ENCODE results near the gene INPP5A.

The INPP5A gene

GRCh38 chr10:132826524-132827422 is 289.2 kb downstream of the INPP5A start:
- no peak for DNase-seq (ENCODE audit: low read depth)
- TF ChIP-seq CTCF (conservative IDR thresholded peaks at IDR 0.05; ENCODE audit: low read depth, low read length), result no peak
- no peak overlapping the region for H3K4me3 ChIP-seq (ENCODE audit: low read length)

- no peak for DNase-seq (ENCODE audit: low read depth)
- no peak for TF ChIP-seq CTCF (conservative IDR thresholded peaks at IDR 0.05; ENCODE audit: low read depth, low read length)
- H3K4me3 ChIP-seq (ENCODE audit: low read length), result no peak overlapping the region
Measured at GRCh38 chr10:132827423-132827789, 289.8 kb downstream of the INPP5A start.

GRCh38 chr10:132827861-132828539 is 290.4 kb downstream of the INPP5A start:
- TF ChIP-seq CTCF (conservative IDR thresholded peaks at IDR 0.05; ENCODE audit: low read depth, low read length), result no peak

GRCh38 chr10:132828681-132829080 is 291.1 kb downstream of the INPP5A start:
- no peak for DNase-seq (ENCODE audit: low read depth)
- no peak overlapping the region for H3K4me3 ChIP-seq (ENCODE audit: low read length)
- TF ChIP-seq CTCF (conservative IDR thresholded peaks at IDR 0.05; ENCODE audit: low read depth, low read length), result no peak

More at GRCh38 chr10:132827861-132828539, 290.4 kb downstream of the INPP5A start:
- no peak overlapping the region for H3K4me3 ChIP-seq (ENCODE audit: low read length)
- no peak for DNase-seq (ENCODE audit: low read depth)

- DNase-seq (ENCODE audit: low read depth), result no peak
- no peak for TF ChIP-seq CTCF (conservative IDR thresholded peaks at IDR 0.05; ENCODE audit: low read depth, low read length)
- no peak overlapping the region for H3K4me3 ChIP-seq (ENCODE audit: low read length)
Measured at GRCh38 chr10:132829403-132829802, 291.8 kb downstream of the INPP5A start.

- no peak overlapping the region for H3K4me3 ChIP-seq (ENCODE audit: low read length)
- TF ChIP-seq CTCF (conservative IDR thresholded peaks at IDR 0.05; ENCODE audit: low read depth, low read length), result no peak
- no peak for DNase-seq (ENCODE audit: low read depth)
Measured at GRCh38 chr10:132832186-132832969, 294.8 kb downstream of the INPP5A start.
